Measurements from ENCODE around the gene ZYG11A.

DNA sequence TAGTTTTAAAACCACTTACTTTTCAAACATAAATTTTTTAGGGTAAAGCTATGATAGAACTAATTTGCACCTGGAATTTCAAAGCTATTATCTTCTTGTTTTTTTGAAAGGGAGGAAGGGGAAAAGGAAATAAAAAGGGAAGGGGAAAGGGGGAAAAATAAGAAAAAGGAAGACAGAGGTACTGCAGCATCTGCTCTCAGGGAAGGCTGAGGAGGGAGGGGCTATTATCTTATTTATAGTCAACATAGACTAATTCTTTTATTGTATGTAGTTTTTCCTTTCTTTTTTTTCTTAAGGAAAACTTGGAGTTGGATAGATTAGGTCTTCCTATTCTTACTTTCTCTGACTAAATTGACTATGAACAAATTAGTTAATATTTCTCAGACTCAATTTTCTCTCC, 41.5 kb upstream of the ZYG11A start:
- TF ChIP-seq, protein P1, sequence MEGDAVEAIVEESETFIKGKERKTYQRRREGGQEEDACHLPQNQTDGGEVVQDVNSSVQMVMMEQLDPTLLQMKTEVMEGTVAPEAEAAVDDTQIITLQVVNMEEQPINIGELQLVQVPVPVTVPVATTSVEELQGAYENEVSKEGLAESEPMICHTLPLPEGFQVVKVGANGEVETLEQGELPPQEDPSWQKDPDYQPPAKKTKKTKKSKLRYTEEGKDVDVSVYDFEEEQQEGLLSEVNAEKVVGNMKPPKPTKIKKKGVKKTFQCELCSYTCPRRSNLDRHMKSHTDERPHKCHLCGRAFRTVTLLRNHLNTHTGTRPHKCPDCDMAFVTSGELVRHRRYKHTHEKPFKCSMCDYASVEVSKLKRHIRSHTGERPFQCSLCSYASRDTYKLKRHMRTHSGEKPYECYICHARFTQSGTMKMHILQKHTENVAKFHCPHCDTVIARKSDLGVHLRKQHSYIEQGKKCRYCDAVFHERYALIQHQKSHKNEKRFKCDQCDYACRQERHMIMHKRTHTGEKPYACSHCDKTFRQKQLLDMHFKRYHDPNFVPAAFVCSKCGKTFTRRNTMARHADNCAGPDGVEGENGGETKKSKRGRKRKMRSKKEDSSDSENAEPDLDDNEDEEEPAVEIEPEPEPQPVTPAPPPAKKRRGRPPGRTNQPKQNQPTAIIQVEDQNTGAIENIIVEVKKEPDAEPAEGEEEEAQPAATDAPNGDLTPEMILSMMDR (IDR thresholded peaks at IDR 0.05; ENCODE audit: extremely low read depth in 1 of 2, insufficient read depth in 1 of 2, low read depth in 1 of 2, low read length in 2 of 2): no peak
- no peak for TF ChIP-seq EZH2 (IDR thresholded peaks at IDR 0.05; ENCODE audit: borderline replicate concordance, low read depth, low read length, severe bottlenecking)
- TF ChIP-seq MYC (IDR thresholded peaks at IDR 0.05; ENCODE audit: low read depth, low read length): no peak

All from endothelial cell of umbilical vein (primary cell).